Frontal cortex (tissue), 4 donors: ENCODE measurements around the gene GRIA4. TPM values are rescaled to one million over a fixed set of nuclear protein-coding genes. Genes with fewer than 3 reads are reported as not detected.

Experiments
- DNase-seq, 2 donors: peaks; one replicate each; pipeline ENCODE4 v3.0.0; 2012; ENCODE audit warnings: low spot score in 2 of 2
- FAIRE-seq: peaks from 2 replicates; lab custom pipeline; 2012; peaks lifted over from hg19 to GRCh38; lab: Jason Lieb, UNC
- total RNA-seq: library from RNA; depleted of rRNA; stranded (reverse); fragments of >200 nt; gene quantifications from one replicate; pipeline ENCODE4 v1.2.3, GENCODE V29; 2014
- donor health status: control.
- donor health status: control.
- donor health status: control.

Gene GRIA4
- total RNA-seq, 1 donor from 2014 or later: 63.2 TPM

DNA sequence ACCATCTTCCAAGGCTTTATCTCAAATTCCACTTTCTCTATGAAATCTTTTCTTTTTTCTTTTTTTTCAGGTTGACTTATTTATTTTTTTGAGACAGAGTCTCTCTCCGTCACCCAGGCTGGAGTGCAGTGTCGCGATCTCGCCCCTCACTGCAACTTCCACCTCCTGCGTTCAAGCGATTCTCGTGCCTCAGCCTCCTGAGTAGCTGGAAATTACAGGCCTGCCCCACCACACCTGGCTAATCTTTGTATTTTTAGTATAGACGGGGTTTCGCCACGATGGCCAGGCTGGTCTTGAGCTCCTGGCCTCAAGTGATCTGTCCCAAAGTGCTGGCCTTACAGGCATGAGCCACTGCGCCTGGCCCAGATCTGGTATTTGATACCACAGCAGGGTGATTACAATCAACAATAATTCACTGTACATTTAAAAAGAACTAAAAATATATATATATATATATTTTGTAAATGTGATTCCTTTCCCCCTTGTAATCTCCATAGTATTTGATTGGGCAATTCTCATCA, 290.7 kb downstream of the GRIA4 start:
- no peak for DNase-seq
- FAIRE-seq: no peak

DNA sequence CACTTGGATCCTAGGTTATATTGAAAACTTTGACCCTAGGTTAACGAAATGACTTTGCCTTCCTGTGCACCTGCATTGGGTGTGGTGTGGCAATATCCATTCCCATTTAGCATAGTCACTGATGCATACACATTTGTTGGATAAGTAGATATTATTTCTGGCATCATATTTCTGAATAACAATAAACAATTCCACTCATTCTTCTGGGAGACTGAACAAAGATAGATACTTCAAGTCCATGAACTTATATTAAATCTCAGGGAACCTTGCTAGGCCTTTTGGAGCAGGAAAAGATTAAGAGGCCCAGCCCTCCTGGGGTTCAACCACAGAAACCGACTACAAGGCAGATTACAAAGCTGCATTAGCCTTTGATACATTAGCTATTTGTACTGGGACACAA, 293.2 kb downstream of the GRIA4 start:
- no peak for FAIRE-seq

DNA sequence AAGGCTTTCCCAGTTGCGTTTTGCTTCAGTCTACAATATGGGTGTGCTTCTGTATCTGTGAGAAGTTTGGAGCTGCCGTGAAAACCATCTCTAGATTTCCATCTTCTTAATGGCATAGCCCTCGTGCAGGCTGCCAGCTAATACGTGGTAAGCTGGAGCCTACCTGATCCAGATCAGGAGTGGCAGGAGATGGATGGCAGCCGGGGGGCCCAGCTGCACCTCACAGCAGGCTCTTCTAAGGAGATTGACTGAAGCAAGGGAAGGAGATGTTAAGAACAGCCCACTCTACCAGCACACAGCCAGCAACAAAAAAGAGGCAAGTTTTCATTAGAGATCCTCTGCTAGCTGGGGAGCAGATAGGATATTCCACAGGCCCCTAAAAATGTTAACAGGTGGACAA, 296.6 kb downstream of the GRIA4 start:
- no peak for FAIRE-seq
- no peak for DNase-seq

More for the DNA sequence above, 293.2 kb downstream of the GRIA4 start:
- DNase-seq: no peak

DNA sequence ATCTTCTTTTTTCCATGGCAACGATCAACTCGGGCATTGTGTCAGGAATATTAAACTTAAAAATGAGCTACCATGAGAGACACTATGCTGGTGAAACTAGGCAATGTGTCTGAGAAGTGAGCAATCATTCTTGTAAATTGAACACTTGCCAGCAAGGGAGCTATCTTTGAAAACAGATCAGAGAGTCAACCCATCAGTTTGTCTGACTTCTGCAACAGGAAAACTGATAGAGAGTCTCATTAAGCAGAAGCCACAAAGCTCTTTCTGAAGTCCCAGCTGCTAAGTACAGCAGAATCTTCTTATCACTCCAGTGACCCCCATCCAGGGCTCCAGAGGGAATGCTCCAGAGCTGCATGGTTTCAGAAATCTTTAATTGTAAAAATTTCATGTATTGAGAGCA, 297.4 kb downstream of the GRIA4 start:
- FAIRE-seq: no peak
- DNase-seq: no peak

DNA sequence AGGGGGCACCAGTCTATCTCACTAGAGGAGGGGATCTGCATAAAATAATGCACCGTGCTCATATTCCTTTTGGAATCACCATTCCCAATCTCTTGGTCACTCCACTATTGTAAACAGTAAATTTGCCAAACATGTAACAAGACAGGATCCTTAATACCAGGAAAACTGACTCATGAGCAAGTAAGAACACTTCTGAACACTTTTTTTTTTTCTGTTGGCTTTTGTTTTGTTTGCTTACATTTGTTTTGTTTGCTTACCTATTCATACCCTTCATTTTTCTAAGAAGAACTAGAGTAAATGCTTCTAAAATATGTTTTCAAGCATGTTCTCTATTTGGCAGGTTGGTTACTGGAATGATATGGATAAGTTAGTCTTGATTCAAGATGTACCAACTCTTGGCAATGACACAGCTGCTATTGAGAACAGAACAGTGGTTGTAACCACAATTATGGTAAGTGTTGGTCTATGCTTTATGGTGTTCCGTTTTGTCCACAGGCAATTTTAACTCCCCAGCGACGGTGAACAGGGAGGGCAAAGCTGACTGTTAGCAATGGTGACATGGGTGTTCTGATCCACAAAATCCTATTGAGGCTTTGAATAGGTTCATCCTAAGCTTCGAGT, 300.3 kb downstream of the GRIA4 start:
- DNase-seq (no peak), FAIRE-seq (no peak)

DNA sequence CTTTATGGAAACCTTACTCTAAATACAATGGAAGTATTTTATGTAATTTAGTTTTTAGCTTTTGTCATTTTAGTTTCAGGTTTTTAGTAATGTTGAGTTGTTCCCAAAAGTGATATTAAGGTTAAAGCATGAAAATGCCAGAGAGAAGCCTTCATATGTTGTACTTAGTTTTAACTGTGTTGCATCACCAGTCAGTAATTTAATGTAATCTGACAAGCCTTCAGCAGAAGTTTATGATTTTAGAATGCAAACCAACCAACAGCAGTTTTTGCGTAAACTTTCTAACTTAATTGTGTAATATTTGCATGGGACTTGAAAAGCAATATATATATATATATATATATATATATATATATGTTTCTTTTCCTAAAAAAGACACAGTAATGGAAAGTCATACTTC, 301.6 kb downstream of the GRIA4 start:
- FAIRE-seq (no peak), DNase-seq (no peak)

DNA sequence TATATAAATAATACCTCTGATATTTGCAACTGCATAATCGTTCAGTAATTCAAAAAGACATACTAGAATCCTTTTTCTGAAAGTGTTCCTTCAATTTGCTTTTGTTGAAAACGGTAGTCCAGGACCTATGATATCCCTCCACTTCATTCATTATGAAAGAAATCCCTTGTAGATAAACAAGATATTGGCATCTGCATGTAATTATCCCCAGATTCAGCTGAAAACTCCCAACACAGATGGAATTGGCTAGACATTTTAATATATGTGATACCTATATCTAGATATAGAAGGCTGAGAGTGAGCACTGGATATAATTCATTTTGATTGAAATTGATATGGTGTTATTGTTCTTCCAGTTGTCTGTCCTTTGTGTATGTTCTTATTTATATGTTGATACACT, 302.8 kb downstream of the GRIA4 start:
- DNase-seq: no peak
- FAIRE-seq: no peak

DNA sequence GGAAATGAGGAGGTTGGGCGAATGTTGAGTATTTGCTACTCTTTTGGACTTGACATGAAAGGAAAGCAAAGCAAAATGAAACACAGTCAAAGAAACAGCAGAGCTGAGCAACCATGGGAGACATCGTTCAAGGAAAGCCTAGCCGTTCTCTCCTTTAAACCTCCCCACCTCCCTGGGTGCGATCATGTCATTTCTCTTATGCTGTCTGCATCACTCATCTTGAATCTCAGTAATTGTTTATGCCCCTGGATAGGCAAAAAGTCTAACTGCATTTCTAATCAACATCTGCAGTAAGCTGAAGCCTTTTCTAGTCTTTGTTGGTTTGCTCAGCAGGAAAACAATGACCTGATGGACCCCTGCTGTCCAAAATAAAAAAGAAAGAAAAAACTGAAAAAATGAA, 305.1 kb downstream of the GRIA4 start:
- no peak for FAIRE-seq
- no peak for DNase-seq

DNA sequence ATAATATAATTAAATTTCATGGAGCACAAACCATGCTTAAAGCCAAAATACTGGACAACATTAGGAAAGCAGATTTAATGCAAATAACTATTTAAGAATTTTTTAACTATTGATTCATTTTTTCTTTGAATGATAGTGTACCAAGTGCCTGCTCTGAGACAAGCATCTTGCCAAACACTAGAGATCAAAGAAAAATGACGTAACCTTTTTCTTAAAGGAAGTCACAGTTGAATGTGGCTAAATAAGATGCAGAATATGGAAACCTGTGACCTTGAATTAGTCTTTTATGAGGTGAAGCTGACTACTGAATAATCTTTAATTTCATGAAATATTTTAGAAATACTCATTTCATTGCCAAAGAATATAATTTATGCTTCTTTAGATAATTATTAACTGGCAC, 308.2 kb downstream of the GRIA4 start:
- DNase-seq (no peak), FAIRE-seq (no peak)

DNA sequence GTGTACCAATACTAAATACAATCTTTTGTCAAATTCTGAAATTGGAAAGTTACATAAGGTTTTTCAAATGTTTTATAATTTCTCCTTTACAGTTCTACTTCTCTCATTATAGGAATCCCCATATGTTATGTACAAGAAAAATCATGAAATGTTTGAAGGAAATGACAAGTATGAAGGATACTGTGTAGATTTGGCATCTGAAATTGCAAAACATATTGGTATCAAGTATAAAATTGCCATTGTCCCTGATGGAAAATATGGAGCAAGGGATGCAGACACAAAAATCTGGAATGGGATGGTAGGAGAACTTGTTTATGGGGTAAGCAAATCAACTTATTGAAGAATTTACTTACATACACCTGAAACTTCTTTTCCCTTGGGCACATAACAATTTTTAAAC, 308.7 kb downstream of the GRIA4 start:
- FAIRE-seq: no peak

DNA sequence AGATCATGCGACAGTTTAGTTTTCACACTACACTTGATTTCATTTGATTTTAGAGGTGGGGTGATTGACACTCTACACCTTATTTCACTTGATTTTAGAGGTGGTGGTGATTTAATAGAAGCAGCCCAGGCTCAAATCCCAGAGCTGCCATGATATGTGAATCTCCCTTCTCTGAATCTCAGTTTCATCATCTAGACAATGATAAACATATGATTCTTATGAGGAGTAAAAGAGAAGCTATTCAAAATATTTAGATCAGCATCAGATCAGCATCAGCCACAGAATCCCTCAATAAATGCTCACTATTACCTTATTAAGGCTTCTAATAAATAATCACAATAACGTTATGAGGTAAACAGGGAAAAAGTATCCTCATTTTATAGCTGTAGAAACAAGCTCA, 313.4 kb downstream of the GRIA4 start:
- FAIRE-seq (no peak), DNase-seq (no peak)

More for the DNA sequence above, 308.7 kb downstream of the GRIA4 start:
- no peak for DNase-seq

DNA sequence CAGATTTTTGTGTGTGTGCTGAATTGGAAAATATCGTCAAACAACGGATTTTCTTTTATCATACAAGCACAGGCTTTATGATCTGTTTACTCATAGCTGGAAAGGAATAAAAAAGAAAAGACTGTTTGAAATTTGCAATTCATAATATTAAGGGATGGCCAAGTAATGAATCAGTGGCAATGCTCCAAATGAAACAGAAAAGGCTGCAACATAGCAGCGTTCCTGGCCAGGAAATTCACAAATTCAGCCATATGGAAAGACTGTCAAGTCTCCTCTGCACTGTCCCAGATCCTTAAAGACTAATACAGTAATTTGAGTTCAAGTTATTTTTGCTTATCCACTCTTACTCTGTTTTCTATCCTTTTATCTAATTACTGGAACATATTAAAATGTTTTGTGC, 313.9 kb downstream of the GRIA4 start:
- DNase-seq (no peak), FAIRE-seq (no peak)

DNA sequence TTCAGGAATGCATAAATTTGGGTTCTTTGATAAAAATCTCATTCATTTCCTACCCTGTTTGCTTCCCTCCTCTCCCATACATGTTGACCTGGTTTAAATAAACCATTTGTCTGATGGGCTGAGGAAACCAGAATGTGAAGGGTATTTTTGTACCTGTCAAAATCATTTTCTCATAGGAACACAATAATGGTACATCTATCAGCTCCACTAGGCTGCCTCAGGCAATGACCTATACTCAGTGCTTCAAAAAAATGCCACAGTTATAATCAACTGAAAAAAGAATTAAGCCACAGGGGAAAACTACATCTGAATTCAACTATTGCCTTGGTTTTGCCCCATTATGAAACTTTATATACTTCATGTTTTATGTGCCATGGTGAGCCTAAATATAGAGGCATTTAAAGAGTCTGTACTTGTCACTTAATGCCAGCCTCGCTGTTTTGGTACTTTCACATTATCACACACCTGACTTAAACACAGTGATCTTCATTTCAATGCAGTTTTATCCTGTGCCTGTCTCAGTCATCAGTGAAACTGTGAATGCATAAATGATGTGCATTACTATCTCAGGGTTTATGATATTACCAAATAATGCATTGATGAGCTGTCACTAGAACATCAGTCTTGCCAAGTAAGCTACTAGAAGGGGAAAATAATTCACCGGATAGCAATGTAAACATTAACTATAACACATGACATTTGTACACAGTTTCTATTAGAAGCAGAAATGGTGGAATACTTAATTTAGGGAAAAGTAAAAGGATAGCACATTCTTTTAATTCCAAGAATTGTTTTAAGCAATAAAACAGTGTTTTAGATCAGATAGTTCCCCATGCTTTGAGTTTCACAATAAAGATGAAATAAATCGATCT, 319.4 kb downstream of the GRIA4 start:
- DNase-seq (no peak), FAIRE-seq (no peak)

DNA sequence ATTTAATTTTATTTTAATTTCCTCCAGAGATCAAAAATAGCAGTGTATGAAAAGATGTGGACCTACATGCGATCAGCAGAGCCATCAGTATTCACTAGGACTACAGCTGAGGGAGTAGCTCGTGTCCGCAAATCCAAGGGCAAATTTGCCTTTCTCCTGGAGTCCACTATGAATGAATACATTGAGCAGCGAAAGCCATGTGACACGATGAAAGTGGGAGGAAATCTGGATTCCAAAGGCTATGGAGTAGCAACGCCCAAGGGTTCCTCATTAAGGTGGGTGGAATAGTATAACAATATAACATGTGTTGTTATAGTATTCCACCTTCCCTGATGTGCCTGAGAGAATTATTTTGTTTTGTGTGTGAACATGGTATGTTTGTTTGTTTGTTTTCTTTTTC, 323.8 kb downstream of the GRIA4 start:
- FAIRE-seq: no peak
- DNase-seq: no peak

DNA sequence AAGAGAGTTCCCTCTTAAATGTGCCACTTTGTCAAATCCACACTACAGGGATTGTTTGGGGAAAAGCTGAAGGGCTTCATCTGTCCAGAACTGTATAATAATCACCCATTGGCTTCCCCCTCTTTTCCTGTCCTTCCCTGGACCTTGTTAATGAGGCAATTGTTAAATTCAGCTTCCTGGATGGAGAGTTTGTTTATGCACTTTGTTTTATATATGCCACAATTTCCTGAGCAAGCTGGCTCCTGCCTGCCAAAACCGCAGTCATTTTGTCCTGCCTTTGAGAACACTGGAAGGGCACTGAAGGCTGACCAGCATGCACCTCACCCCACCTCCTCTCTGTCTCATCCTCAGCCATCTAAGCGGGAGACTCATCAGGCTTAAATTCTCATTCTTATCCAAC, 325.9 kb downstream of the GRIA4 start:
- DNase-seq (no peak), FAIRE-seq (no peak)

DNA sequence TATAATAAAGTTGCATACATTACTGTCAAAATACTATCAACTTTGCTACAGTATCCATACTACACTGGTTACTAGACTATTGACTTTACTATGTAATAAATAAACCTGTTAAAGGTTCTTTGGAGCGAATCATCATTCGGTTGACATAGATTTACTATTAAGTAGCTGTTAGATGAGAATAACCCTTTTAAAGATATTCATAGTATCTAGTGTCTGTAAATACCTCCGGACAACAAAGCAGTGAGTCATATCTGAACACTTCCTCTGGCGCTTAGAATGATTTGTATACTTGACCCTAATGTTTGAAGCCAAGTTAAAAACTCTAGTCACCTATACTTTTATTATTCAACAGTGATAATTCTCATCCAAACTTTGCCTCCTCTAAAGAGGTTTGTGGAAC, 327.5 kb downstream of the GRIA4 start:
- no peak for FAIRE-seq
- DNase-seq: no peak

DNA sequence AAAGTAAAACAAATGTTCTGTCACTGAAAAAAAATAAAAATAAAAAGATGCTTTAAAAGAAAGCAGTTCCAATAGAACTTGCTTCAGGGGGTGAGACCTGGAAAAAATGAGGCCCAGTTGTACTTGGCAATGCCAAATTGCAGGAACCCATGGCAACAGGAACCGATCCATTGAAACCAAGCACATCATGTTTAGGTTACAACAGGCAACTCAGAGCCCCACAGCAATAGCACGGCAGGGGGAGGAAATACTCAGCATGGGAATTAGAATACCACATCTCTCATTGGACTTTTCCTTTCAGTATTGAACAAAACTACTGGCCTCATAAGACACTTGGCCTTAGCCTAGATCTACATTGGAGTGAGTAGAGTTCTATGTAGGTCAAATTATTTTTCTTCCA, 327.9 kb downstream of the GRIA4 start:
- FAIRE-seq: no peak
- DNase-seq: no peak

DNA sequence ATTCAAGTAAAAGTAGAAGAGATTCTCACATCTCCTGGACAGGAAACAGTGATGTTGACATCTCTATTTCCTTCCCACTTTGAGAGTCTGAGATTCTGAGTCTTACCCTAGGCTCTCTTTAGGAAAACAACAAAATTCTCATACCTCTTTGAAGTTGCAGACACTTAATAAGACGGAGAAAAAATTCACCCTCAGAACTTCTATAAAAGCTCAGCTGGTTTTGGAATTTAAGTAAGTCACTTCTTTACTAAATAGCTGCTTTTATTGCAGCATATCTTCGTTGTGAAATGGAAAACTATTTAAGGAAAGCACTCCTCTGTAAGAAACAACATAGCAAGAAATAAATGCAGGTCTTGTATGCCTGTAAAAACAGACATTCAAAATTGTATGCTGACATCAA, 333.0 kb downstream of the GRIA4 start:
- DNase-seq (no peak), FAIRE-seq (no peak)

DNA sequence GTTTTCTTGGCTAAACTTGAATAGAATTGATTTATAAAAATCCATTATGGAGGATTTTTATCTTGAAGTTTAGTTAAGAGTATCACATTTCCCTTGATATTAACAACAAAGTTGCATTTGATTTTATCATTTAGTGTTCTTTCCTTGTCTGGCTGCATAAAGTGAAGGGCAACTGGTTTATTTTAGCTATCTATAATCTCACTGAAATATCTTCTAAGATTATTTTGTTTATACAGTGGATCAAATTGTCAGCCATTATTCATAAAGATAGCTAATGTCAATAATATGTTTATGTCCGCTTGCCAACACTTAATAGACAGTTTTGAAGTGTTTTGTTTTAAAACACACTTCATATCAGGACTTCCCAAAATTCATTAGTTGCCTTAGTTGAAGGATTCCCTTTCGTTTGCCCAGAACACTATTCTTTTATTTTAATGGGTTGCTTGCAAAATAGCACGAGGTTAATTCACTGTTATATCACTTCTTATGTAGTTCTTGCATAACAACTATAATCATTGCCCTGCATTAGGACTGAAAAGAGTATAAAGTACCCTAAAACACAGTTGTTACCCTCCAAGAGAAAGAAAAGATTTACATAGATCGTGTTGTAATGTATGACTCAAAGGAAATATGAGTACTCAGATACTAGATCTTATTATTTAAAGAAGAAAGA, 339.2 kb downstream of the GRIA4 start:
- FAIRE-seq: no peak
- DNase-seq: no peak

DNA sequence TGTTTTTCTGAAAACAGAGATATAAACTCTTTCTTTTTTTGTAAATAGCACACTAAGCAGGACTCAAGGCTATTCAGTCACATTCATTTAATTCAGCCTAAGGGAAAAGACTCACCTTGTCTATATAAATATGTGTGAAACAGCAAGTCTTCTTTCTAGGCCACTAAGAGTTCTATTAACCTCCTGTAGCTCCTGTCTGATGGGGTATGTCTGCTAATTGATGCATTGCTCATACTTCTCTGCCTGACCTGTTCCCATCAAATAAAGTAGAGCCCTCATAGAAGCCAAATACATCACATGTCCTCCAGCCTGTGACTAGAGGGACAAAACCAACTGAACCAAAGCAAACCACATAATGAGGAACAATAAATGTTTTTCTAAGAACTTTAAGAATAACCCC, 344.0 kb downstream of the GRIA4 start:
- FAIRE-seq (no peak), DNase-seq (no peak)
